ENCODE results near the gene ZNHIT1.
"Not testable (repeated sequence)": the region's sequence is repeated elsewhere in the genome, so short reads cannot be mapped to it uniquely, and the experiment has no call there.

The ZNHIT1 gene

GRCh38 chr7:101186844-101187428, 31.0 kb upstream of the ZNHIT1 start:
- DNase-seq (ENCODE audit: low read depth) = no peak
- no peak overlapping the region for H3K4me3 ChIP-seq (ENCODE audit: low read depth, low read length)
- TF ChIP-seq, protein P1, sequence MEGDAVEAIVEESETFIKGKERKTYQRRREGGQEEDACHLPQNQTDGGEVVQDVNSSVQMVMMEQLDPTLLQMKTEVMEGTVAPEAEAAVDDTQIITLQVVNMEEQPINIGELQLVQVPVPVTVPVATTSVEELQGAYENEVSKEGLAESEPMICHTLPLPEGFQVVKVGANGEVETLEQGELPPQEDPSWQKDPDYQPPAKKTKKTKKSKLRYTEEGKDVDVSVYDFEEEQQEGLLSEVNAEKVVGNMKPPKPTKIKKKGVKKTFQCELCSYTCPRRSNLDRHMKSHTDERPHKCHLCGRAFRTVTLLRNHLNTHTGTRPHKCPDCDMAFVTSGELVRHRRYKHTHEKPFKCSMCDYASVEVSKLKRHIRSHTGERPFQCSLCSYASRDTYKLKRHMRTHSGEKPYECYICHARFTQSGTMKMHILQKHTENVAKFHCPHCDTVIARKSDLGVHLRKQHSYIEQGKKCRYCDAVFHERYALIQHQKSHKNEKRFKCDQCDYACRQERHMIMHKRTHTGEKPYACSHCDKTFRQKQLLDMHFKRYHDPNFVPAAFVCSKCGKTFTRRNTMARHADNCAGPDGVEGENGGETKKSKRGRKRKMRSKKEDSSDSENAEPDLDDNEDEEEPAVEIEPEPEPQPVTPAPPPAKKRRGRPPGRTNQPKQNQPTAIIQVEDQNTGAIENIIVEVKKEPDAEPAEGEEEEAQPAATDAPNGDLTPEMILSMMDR (IDR thresholded peaks at IDR 0.05; ENCODE audit: insufficient read depth, low read depth, low read length, missing control alignments) = no peak

DNA sequence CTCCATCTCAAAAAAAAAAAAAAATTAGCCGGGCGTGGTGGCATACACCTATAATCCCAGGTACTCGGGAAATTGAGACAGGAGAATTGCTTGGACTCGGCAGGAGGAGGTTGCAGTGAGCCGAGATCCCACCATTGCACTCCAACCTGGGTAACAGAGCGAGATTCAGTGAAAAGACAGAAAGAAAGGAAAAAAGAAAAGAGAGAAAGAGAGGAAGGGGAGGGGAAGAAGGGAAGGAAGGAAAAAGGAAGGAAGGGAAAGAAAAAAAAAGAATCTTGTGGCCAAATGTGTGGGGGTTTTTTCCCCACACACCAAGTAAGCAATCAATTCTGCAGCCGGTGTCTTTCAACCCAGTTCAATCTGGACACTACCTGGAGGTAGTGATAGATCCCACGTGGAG, 28.9 kb upstream of the ZNHIT1 start:
- no peak overlapping the region for H3K4me3 ChIP-seq (ENCODE audit: low read depth, low read length)
- TF ChIP-seq, protein P1 (IDR thresholded peaks at IDR 0.05; ENCODE audit: insufficient read depth, low read depth, low read length, missing control alignments) = no peak
- no peak for DNase-seq (ENCODE audit: low read depth)

- DNase-seq (ENCODE audit: low read depth) = no peak
- H3K4me3 ChIP-seq (ENCODE audit: low read depth, low read length) = no peak overlapping the region
- TF ChIP-seq, protein P1 (IDR thresholded peaks at IDR 0.05; ENCODE audit: insufficient read depth, low read depth, low read length, missing control alignments) = no peak
Observed at GRCh38 chr7:101195884-101196283, 22.1 kb upstream of the ZNHIT1 start.

DNA sequence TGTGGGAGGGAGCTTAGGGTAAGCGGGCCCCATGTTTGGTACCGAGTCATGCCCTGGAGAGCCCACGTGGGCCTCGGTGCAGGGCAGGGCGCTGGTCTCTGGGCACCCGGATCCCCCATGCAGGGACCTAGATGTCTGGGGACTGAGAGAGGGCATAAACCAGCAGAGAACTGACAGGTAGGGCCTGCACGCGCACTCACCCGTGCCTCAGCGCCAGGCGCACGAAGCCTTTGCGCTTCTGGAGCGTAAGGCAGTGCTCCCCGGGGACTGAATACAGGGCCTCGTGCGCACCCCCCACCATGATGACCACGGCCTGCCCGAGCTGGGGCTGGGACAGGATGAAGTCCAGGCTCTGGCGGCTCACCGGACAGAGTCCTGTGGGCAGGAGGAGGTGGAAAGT, 20.0 kb upstream of the ZNHIT1 start:
- no peak overlapping the region for H3K4me3 ChIP-seq (ENCODE audit: low read depth, low read length)
- no peak for DNase-seq (ENCODE audit: low read depth)
- TF ChIP-seq, protein P1 (IDR thresholded peaks at IDR 0.05; ENCODE audit: insufficient read depth, low read depth, low read length, missing control alignments) = no peak

DNA sequence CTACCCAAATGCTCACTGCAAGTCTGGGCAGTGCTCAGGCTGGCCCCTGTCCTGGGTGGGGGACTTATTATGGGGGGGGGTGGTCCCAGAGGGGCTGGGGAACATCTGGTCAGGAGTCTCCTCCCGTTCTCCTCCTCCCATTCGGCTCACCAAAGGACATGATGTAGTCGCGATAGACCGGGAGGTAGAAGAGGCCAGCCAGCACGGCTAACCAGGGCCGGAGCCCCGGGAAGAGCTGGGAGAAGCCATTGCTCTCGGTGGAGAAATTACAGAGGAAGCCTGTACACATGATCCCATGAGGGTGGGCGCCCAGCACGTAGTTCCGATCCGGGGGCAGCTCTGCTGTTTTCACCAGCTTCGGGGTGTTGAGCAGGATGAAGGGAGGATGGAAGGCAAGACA, 19.5 kb upstream of the ZNHIT1 start:
- TF ChIP-seq, protein P1 (IDR thresholded peaks at IDR 0.05; ENCODE audit: insufficient read depth, low read depth, low read length, missing control alignments) = no peak
- H3K4me3 ChIP-seq (ENCODE audit: low read depth, low read length) = no peak overlapping the region
- DNase-seq (ENCODE audit: low read depth) = no peak

GRCh38 chr7:101199522-101199921, 18.4 kb upstream of the ZNHIT1 start:
- DNase-seq (ENCODE audit: low read depth); H3K4me3 ChIP-seq (ENCODE audit: low read depth, low read length): not testable (repeated sequence)

DNA sequence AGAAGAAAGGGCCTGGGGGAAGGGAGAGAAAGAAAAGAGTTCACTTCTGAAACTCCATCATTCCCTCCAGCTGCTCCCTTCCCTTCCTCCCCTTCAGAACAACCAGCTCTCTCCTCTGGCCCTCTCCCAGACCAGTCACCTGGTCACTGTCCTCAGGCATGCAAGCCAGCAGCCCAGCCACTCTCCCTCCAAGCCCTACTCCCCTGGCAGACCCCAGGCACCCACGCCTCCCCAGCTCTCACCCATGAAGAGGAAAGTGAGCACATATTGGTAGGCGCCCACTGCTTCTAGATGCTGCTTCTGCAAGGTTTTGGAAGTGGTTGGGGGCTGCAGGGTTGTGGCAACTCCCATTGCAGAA, 17.5 kb upstream of the ZNHIT1 start:
- TF ChIP-seq, protein P1 (IDR thresholded peaks at IDR 0.05; ENCODE audit: insufficient read depth, low read depth, low read length, missing control alignments) = no peak
- H3K4me3 ChIP-seq (ENCODE audit: low read depth, low read length) = no peak overlapping the region

More for the DNA sequence above, 17.5 kb upstream of the ZNHIT1 start:
- DNase-seq (ENCODE audit: low read depth) = no peak
